GM23248 (cell line): ENCODE measurements around the gene CHRM4. TPM values are rescaled to one million over a fixed set of nuclear protein-coding genes. Genes with fewer than 3 reads are reported as not detected.
"Not testable (repeated sequence)": the region's sequence is repeated elsewhere in the genome, so short reads cannot be mapped to it uniquely, and the experiment has no call there.

ENCODE experiments used
- DNase-seq: peaks from one replicate; pipeline ENCODE4 v3.0.0-alpha.2; 2015
- H2AFZ ChIP-seq: fragments of 200-600 bp; sonication (generic); 2 replicates; pipeline ENCODE4 v1.6.1; 2016; ENCODE audit warnings: antibody characterized with exemption
- H3F3A ChIP-seq: fragments of 200-600 bp; sonication (generic); 2 replicates; pipeline ENCODE4 v1.6.1; 2016; ENCODE audit warnings: mild to moderate bottlenecking, antibody characterized with exemption, mixed run types; ENCODE audit not compliant: insufficient read depth
- H3K27ac ChIP-seq: fragments of 200-600 bp; sonication (generic); 2 replicates; pipeline ENCODE4 v1.5.1; 2016; ENCODE audit warnings: mild to moderate bottlenecking
- H3K27me3 ChIP-seq: fragments of 200-600 bp; sonication (generic); replicated peaks from 2 replicates; pipeline ENCODE4 v1.6.1; 2016; ENCODE audit warnings: mild to moderate bottlenecking; ENCODE audit not compliant: insufficient read depth
- H3K36me3 ChIP-seq: fragments of 200-600 bp; sonication (generic); 2 replicates; pipeline ENCODE4 v1.6.1; 2016; ENCODE audit warnings: low read depth, mild to moderate bottlenecking
- H3K4me1 ChIP-seq: fragments of 200-600 bp; sonication (generic); 2 replicates; pipeline ENCODE4 v1.6.1; 2016; ENCODE audit warnings: mild to moderate bottlenecking; ENCODE audit not compliant: insufficient read depth
- H3K4me2 ChIP-seq: fragments of 200-600 bp; sonication (generic); one replicate; pipeline ENCODE4 v1.6.1; 2016; ENCODE audit warnings: mild to moderate bottlenecking; ENCODE audit not compliant: unreplicated experiment
- H3K4me3 ChIP-seq: fragments of 200-600 bp; sonication (generic); 2 replicates; pipeline ENCODE4 v1.5.1; 2016; ENCODE audit warnings: mild to moderate bottlenecking
- H3K79me2 ChIP-seq: fragments of 200-600 bp; sonication (generic); 2 replicates; pipeline ENCODE4 v1.6.1; 2016; ENCODE audit warnings: mild to moderate bottlenecking; ENCODE audit not compliant: insufficient read depth
- H3K9ac ChIP-seq: fragments of 200-600 bp; sonication (generic); 2 replicates; pipeline ENCODE4 v1.6.1; 2016; ENCODE audit warnings: mild to moderate bottlenecking
- H3K9me2 ChIP-seq: fragments of 200-600 bp; sonication (generic); 2 replicates; pipeline ENCODE4 v1.6.1; 2016; ENCODE audit warnings: mixed run types, mild to moderate bottlenecking, moderate library complexity; ENCODE audit not compliant: insufficient read depth
- H3K9me3 ChIP-seq: fragments of 200-600 bp; sonication (generic); one replicate; pipeline ENCODE4 v1.6.1; 2017; ENCODE audit warnings: low read depth
- H4K20me1 ChIP-seq: fragments of 200-600 bp; sonication (generic); 2 replicates; pipeline ENCODE4 v1.6.0; 2016; ENCODE audit not compliant: insufficient read depth
- EZH2 ChIP-seq: fragments of 200-600 bp; sonication (generic); IDR thresholded peaks from 2 replicates; pipeline ENCODE4 v1.6.1; 2018; ENCODE audit warnings: antibody characterized with exemption, mild to moderate bottlenecking; ENCODE audit not compliant: insufficient read depth, poor library complexity, severe bottlenecking
- EZH2phosphoT487 ChIP-seq: fragments of 200-600 bp; sonication (generic); IDR thresholded peaks from 2 replicates; pipeline ENCODE4 v1.6.1; 2018; ENCODE audit warnings: antibody characterized with exemption, moderate library complexity, mild to moderate bottlenecking, low read depth; ENCODE audit not compliant: insufficient read depth
- WGBS, 2 experiments: methylation state at CpG; one replicate each; pipeline ENCODE4 v1.1.6; 2015 to 2017; ENCODE audit warnings: low lambda C conversion rate in 2 of 2, low coverage in 1 of 2; ENCODE audit errors: missing lambda C conversion rate in 2 of 2; 5-methylcytosine and 5-hydroxymethylcytosine counted together
- in situ Hi-C: fragments of 300-500 bp; cut with MboI; formaldehyde crosslinking; loops from 2 replicates; pipeline ENCODE4 v1.15.0; 2020
- polyA plus RNA-seq: library from polyadenylated mRNA; unstranded; fragments of >200 nt; fragmentation: Nextera tagmentation; extraction: Ambion mirVana; gene quantifications from 2 replicates; pipeline ENCODE4 v1.2.1, GENCODE V29; 2016
- total RNA-seq: library from RNA; depleted of rRNA; stranded (reverse); fragments of >200 nt; shearing (Covaris generic); gene quantifications from 2 replicates; pipeline ENCODE4 v1.2.3, GENCODE V29; 2014

CHRM4 gene
- total and polyA plus RNA-seq, 2 experiments from 2014 or later = not detected

DNA sequence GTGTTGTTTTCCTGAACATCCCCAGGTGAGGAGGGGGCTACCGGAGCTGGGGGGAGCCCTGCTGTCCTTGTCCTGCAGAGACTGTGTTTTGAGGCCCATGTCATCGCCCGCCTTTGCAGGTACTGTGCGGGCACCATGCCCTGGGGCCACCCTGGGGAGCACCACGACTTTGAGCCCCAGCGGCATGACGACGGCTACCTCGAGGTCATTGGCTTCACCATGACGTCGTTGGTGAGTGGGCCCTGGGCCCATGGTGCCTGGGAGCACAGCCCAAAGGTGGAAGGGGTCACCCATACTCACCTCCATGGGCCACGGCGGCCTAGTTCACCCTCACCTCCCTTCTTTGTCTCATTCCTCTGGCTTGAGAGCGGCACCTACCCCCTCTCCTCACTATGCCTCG is 16.8 kb downstream of the CHRM4 start:
- Histone ChIP-seq H3K36me3 (no peaks in the 10 kb centered on the region), H3F3A (no peaks in the 10 kb centered on the region), H3K79me2 (no peaks in the 10 kb centered on the region), H3K4me3 (no peak overlapping the region), H3K27ac (no peak overlapping the region), H3K9me3 (no peaks in the 10 kb centered on the region), H3K9me2 (no peaks in the 10 kb centered on the region), H3K4me1 (no peaks in the 10 kb centered on the region), H3K4me2 (no peak overlapping the region), H3K27me3 (no peaks in the 10 kb centered on the region), H2AFZ (no peak overlapping the region), H3K9ac (no peak overlapping the region), H4K20me1 (no peaks in the 10 kb centered on the region)
- in situ Hi-C loops = no loop called here
- WGBS, 2 experiments = 92 to 94% methylated on average over 14 to 15 of the region's 15 CpGs
- no peak for DNase-seq
- TF ChIP-seq EZH2 (no peak), EZH2phosphoT487 (no peak)

DNA sequence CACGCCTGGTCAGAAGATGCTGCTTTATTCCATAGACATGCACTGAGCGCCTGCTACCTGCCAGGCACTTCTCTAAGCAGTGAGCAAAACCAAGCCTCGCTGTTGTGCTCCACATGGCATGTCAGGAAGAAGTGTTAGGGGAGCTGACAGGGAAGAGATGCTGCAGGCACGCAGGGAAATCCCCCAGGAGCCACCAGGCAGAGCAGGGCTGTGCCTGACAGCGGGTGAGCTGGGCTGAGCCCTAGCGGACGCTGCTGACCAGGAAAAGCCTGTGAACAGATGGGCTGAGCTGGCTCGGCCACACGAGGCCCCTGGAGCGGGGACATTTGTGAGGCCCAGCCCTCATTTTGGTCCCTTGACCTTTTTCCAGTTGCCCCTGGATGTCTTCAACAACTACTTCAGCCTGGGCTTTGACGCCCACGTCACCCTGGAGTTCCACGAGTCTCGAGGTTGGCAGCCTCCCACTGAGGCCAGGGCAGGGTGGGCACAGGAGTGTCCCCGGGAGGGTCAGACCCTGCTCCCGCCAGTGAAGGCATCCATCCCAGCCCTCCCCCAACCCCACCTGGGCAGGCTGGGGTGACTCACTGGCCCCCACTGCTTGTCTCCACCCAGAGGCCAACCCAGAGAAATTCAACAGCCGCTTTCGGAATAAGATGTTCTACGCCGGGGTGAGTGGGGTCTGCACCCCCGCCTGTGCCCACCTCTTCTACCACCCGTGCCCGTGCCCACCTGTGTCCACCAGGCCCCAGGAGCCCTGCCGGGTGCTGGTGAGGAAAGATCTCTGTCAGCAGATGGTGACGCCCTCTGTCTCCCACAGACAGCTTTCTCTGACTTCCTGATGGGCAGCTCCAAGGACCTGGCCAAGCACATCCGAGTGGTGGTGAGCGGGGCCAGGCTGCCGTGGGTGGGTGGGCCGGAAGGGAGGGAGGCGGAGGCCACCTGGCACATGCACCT is 17.5 kb downstream of the CHRM4 start:
- 88 to 90% methylated on average over 23 to 30 of the region's 30 CpGs for WGBS, 2 experiments
- H3K79me2 ChIP-seq = no peaks in the 10 kb centered on the region
- no peaks in the 10 kb centered on the region for H3K4me1 ChIP-seq
- H3K9me3 ChIP-seq = no peaks in the 10 kb centered on the region
- no peak overlapping the region for H3K9ac ChIP-seq
- H3K9me2 ChIP-seq = no peaks in the 10 kb centered on the region
- DNase-seq = no peak
- no peaks in the 10 kb centered on the region for H4K20me1 ChIP-seq
- in situ Hi-C loops = no loop called here
- no peaks in the 10 kb centered on the region for H3F3A ChIP-seq
- no peak overlapping the region for H3K4me2 ChIP-seq
- H3K36me3 ChIP-seq = no peaks in the 10 kb centered on the region
- H3K4me3 ChIP-seq = no peak overlapping the region
- no peak overlapping the region for H2AFZ ChIP-seq
- no peak for TF ChIP-seq EZH2
- no peak for TF ChIP-seq EZH2phosphoT487
- H3K27ac ChIP-seq = no peak overlapping the region
- H3K27me3 ChIP-seq = no peaks in the 10 kb centered on the region

DNA sequence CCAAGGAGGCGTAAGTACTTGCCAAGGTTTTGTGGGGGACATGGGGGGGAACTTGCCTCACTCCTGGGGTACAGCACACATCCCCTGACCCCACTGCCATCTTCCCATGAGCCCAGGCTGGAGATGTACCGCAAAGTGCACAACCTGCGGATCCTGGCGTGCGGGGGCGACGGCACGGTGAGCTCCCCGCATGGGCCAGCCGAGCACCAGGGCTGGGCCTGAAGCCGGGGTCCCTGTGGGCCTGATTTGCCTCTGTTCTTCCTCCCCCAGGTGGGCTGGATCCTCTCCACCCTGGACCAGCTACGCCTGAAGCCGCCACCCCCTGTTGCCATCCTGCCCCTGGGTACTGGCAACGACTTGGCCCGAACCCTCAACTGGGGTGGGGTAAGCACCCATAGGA is 19.1 kb downstream of the CHRM4 start:
- DNase-seq, H3K9me2 ChIP-seq, H3K4me1 ChIP-seq, H3K9me3 ChIP-seq, H2AFZ ChIP-seq, H3K36me3 ChIP-seq, H3F3A ChIP-seq, H4K20me1 ChIP-seq, H3K27ac ChIP-seq, in situ Hi-C loops, H3K79me2 ChIP-seq, H3K4me2 ChIP-seq, H3K4me3 ChIP-seq, H3K9ac ChIP-seq, H3K27me3 ChIP-seq: not testable (repeated sequence)
- WGBS, 2 experiments = 90 to 96% methylated on average over 13 to 15 of the region's 15 CpGs

DNA sequence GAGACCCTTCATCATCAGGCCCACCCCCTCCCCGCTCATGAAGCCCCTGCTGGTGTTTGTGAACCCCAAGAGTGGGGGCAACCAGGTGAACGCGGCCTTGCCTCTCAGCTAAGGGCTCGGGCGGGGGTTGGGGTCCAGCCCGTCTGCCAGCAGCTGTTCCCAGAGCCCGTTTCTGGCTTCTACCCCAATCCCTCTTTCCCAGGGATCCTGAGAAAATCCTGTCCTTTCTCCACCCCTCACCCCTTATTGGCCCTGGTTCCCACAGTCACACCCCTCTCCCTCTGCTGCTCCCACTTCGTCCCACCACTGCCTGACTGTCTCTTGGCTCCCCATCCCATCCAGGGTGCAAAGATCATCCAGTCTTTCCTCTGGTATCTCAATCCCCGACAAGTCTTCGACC is 19.5 kb downstream of the CHRM4 start:
- Histone ChIP-seq H3K4me3 (no peak overlapping the region), H3K9me3 (no peaks in the 10 kb centered on the region), H3K9ac (no peak overlapping the region), H3K4me1 (no peaks in the 10 kb centered on the region), H3K36me3 (no peaks in the 10 kb centered on the region), H3K27ac (no peak overlapping the region), H3K9me2 (no peaks in the 10 kb centered on the region), H3K4me2 (no peak overlapping the region), H3K27me3 (no peaks in the 10 kb centered on the region), H4K20me1 (no peaks in the 10 kb centered on the region), H3F3A (no peaks in the 10 kb centered on the region), H2AFZ (no peak overlapping the region), H3K79me2 (no peaks in the 10 kb centered on the region)
- 92 to 98% methylated on average over 10 of the region's 10 CpGs for WGBS, 2 experiments
- no peak for DNase-seq
- in situ Hi-C loops = no loop called here
- TF ChIP-seq EZH2 = no peak
- TF ChIP-seq EZH2phosphoT487 = no peak

DNA sequence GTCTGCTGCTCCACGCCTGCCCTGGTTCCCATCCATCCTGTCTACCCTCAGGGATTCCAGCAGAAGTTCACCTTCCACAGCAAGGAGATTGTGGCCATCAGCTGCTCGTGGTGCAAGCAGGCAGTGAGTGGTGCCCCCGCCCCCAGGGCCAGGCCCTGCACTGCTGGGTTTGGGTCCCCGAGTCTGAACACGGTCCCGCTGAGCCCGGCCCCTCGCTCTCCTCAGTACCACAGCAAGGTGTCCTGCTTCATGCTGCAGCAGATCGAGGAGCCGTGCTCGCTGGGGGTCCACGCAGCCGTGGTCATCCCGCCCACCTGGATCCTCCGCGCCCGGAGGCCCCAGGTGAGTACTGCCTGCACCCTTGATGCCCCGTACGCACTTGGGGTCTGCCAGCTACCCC is 20.3 kb downstream of the CHRM4 start:
- H3K4me2 ChIP-seq, H3K79me2 ChIP-seq, H2AFZ ChIP-seq, H3K4me3 ChIP-seq, H3K9me2 ChIP-seq, H4K20me1 ChIP-seq, H3K27ac ChIP-seq, H3K27me3 ChIP-seq, DNase-seq, H3K9ac ChIP-seq, H3K36me3 ChIP-seq, H3K4me1 ChIP-seq, H3F3A ChIP-seq, in situ Hi-C loops, H3K9me3 ChIP-seq: not testable (repeated sequence)
- whole genome bisulfite sequencing, 2 experiments = 97% methylated on average over 13 to 17 of the region's 19 CpGs
